NCI-H2107 (cell line): Measurements from ENCODE around the gene KBTBD3.

Source experiments
- DNase-seq: peaks from one replicate; lab custom pipeline; 2025; lab: John Stamatoyannopoulos, UW

Gene KBTBD3

GRCh38 chr11:106076919-106077608, at the start of gene KBTBD3:
KBTBD3 (minus strand) TSS chr11:106077347; CDS start chr11:106059097, 18,250 bp downstream.
- peak; percentile 96 for DNase-seq

- DNase-seq, result no peak
These were observed 44.6 kb upstream of the KBTBD3 start for GRCh38 chr11:106121570-106122320.

GRCh38 chr11:106105986-106106385, 28.8 kb upstream of the KBTBD3 start:
- no peak for DNase-seq

GRCh38 chr11:106101819-106102218, 24.7 kb upstream of the KBTBD3 start:
- DNase-seq, result no peak

- no peak for DNase-seq
These were observed 24.2 kb upstream of the KBTBD3 start for GRCh38 chr11:106101370-106101769.

- DNase-seq, result no peak
These were observed 21.9 kb upstream of the KBTBD3 start for GRCh38 chr11:106098893-106099553.

GRCh38 chr11:106092446-106092845, 15.3 kb upstream of the KBTBD3 start:
- DNase-seq, result no peak

- DNase-seq, result no peak
These were observed 14.5 kb upstream of the KBTBD3 start for GRCh38 chr11:106091480-106092123.

GRCh38 chr11:106088896-106089295, 11.7 kb upstream of the KBTBD3 start:
- DNase-seq, result no peak

GRCh38 chr11:106087815-106088435, 10.8 kb upstream of the KBTBD3 start:
- no peak for DNase-seq

GRCh38 chr11:106086850-106087249, 9.7 kb upstream of the KBTBD3 start:
- no peak for DNase-seq

GRCh38 chr11:106086135-106086534, 9.0 kb upstream of the KBTBD3 start:
- DNase-seq, result no peak

GRCh38 chr11:106082096-106082495, 4.9 kb upstream of the KBTBD3 start:
- DNase-seq, result no peak

- no peak for DNase-seq
These were observed 685 bp upstream of the KBTBD3 start, which contains the start of gene AASDHPPT for GRCh38 chr11:106077609-106078455. AASDHPPT (plus strand) TSS chr11:106077662; CDS start chr11:106077711, 49 bp downstream.

- no peak for DNase-seq
These were observed 802 bp downstream of the KBTBD3 start for GRCh38 chr11:106076171-106076918.

- no peak for DNase-seq
These were observed 4.3 kb downstream of the KBTBD3 start for GRCh38 chr11:106072804-106073203.

GRCh38 chr11:106070606-106071005, 6.5 kb downstream of the KBTBD3 start:
- no peak for DNase-seq

- no peak for DNase-seq
These were observed 14.1 kb downstream of the KBTBD3 start for GRCh38 chr11:106063009-106063408.

GRCh38 chr11:106061954-106062949, 14.9 kb downstream of the KBTBD3 start:
- no peak for DNase-seq
